ENCODE measurements around the gene SIDT2.
A peak's percentile ranks its signal among the peaks of the same experiment; 100 is the strongest.

SIDT2 gene

DNA sequence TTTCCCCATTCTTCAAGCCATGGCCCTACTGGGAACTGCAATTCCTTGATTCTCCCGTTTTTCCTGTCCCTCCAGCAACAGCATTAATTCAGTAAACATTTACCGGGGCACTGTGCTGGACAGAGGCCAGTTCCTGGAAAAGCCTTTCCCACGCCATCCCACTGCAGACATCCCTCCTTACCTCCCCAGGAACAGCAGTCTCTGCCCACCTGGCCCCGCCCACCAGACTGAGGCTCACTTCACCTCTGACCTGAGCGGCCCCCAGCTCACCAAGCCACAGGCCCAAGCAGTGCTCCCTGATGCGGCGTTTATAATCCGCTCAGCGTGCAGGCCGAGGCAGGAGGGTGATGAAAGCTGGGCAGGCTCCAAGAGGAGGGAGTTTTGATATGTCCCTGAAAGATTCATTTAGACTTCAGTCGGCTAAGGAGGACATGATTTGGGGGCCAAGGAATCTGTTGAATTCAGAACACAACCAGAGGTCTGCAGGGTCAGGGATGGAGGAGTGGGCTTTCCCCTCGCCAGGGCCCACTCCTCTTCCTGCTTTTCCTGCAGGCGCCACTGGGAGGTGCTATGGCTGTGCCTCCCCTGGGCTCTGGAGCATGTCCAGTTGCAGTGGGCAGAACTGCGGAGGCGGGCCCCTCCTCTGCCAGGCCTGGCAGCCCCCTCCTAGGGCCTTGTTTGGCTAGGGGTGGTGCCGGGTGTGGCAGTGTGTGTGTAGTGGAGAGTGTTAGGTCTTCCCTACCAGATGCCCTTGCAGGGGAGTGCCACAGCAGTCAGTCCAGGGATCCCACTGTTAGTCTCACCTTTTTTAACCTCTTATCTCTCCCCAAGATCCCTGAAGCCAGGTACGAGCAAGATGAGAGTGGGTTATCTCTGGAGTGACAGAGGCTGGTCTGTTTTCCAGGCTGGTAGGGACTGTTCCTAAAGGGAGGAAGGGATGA, 19.2 kb downstream of the SIDT2 start:
- Mint-ChIP-seq H3K36me3 (ENCODE audit: insufficient read depth) (peaks cover 28% of the 10 kb centered on the region), H3K27ac (peak overlapping the region; percentile 44 to 77), H3K9me3 (no peaks in the 10 kb centered on the region), H3K4me1 (ENCODE audit: low read depth in 2 of 2) (peaks cover 4% of the 10 kb centered on the region in 2 donors), H3K4me3 (no peak overlapping the region), H3K27me3 (no peaks in the 10 kb centered on the region)
- DNase-seq = no peak
- ATAC-seq (replicated peaks) = no peak

DNA sequence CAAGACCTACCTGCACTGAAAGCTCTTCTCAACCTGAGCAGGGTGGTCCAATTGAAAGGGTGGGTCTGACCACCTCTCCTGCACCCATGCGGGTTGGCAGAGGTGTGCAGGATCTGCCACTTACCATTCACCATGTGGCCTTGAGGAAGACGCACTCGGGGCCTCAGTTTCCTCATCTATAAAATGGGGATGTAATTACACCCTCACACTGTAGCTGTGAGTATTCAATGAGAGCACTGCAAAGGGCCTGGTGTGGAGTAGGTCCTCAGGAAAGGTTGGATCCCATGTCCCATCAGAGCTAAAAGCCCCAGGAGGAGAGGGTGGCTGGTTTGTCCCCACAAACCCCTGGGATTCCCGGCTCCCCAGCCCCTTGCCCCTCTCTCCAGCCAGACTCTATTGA, 20.1 kb downstream of the SIDT2 start:
- Mint-ChIP-seq H3K27ac (peak overlapping the region in 1 of 2 donors; percentile 77), H3K36me3 (ENCODE audit: insufficient read depth) (peaks cover 36% of the 10 kb centered on the region)
- no peak for DNase-seq

DNA sequence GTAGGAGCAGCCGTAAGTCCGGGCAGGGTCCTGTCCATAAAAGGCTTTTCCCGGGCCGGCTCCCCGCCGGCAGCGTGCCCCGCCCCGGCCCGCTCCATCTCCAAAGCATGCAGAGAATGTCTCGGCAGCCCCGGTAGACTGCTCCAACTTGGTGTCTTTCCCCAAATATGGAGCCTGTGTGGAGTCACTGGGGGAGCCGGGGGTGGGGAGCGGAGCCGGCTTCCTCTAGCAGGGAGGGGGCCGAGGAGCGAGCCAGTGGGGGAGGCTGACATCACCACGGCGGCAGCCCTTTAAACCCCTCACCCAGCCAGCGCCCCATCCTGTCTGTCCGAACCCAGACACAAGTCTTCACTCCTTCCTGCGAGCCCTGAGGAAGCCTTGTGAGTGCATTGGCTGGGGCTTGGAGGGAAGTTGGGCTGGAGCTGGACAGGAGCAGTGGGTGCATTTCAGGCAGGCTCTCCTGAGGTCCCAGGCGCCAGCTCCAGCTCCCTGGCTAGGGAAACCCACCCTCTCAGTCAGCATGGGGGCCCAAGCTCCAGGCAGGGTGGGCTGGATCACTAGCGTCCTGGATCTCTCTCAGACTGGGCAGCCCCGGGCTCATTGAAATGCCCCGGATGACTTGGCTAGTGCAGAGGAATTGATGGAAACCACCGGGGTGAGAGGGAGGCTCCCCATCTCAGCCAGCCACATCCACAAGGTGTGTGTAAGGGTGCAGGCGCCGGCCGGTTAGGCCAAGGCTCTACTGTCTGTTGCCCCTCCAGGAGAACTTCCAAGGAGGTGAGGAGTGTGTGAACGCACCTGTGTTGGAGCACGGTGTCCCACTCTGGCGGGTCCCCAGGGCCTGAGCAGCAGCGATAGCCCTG, 20.7 kb downstream of the SIDT2 start, which contains the start of gene TAGLN:
TAGLN (plus strand) TSS at position 318 of the 863 bp plus-strand sequence. CDS start 3,644 bp downstream, outside the sequence.
- H3K36me3 Mint-ChIP-seq (ENCODE audit: insufficient read depth) = peaks cover 40% of the 10 kb centered on the region
- peak within 1 kb of the TSS in 1 of 2 donors; percentile 77 for H3K27ac Mint-ChIP-seq
- no peaks in the 10 kb centered on the region for H3K9me3 Mint-ChIP-seq
- ATAC-seq (replicated peaks) = no peak
- H3K4me1 Mint-ChIP-seq (ENCODE audit: low read depth in 2 of 2) = peaks cover 8 to 10% of the 10 kb centered on the region in 2 donors
- DNase-seq = no peak
- no peak within 1 kb of the TSS for H3K4me3 Mint-ChIP-seq
- H3K27me3 Mint-ChIP-seq = no peaks in the 10 kb centered on the region

More for the DNA sequence above, 20.1 kb downstream of the SIDT2 start:
- Mint-ChIP-seq H3K27me3 (no peaks in the 10 kb centered on the region), H3K4me1 (ENCODE audit: low read depth in 2 of 2) (peaks cover 6 to 7% of the 10 kb centered on the region in 2 donors), H3K4me3 (no peak overlapping the region), H3K9me3 (no peaks in the 10 kb centered on the region)
- ATAC-seq (replicated peaks) = no peak

DNA sequence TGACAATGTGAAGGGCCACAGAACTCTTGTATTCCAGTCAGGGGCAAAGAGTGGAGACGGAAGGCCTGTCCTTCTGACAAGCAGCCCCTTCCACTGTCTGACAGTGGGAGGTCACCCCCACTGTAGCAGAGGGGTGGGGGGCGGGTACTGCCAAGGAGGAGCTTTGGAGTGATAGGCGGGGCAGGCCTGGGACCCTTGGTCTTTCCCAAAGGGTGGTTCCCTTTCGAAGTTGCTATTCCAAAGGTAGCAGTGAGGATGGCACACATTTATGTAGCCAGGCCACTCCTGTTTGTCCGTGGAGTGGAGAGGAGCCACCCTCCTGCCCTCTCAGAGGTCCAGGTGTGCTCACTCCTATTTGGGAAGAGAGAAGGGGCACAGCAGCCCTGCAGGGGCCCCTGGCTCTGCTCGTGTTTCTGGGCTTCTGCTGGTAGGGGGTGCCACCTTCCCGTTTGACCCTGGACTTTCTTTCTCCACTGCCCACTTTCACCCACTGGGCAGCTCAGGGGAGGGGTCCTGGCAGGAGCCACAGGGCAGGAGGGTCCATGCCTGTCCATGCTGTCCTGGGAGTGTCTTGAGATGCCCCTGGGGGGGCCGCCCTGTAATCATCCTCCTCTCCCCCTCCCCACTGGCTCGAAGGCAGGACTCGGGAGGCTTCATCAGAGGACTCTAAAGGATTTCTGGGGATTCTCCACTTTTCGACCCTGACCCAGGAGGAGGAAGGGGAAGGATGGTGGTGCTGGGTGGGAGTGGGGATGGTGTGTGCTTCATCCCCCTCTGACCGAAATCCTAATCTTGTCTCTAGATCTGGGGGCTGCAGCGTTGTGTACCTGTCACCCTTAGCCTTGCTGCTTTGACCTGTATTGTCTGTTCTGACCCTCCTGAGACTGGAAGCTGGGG, 21.6 kb downstream of the SIDT2 start:
- Mint-ChIP-seq H3K4me3 (no peak overlapping the region), H3K9me3 (no peaks in the 10 kb centered on the region), H3K27me3 (no peaks in the 10 kb centered on the region), H3K27ac (peak overlapping the region in 1 of 2 donors; percentile 77), H3K36me3 (ENCODE audit: insufficient read depth) (peaks cover 48% of the 10 kb centered on the region), H3K4me1 (ENCODE audit: low read depth in 2 of 2) (peaks cover 10 to 12% of the 10 kb centered on the region in 2 donors)
- ATAC-seq (replicated peaks) (no peak), DNase-seq (no peak)

DNA sequence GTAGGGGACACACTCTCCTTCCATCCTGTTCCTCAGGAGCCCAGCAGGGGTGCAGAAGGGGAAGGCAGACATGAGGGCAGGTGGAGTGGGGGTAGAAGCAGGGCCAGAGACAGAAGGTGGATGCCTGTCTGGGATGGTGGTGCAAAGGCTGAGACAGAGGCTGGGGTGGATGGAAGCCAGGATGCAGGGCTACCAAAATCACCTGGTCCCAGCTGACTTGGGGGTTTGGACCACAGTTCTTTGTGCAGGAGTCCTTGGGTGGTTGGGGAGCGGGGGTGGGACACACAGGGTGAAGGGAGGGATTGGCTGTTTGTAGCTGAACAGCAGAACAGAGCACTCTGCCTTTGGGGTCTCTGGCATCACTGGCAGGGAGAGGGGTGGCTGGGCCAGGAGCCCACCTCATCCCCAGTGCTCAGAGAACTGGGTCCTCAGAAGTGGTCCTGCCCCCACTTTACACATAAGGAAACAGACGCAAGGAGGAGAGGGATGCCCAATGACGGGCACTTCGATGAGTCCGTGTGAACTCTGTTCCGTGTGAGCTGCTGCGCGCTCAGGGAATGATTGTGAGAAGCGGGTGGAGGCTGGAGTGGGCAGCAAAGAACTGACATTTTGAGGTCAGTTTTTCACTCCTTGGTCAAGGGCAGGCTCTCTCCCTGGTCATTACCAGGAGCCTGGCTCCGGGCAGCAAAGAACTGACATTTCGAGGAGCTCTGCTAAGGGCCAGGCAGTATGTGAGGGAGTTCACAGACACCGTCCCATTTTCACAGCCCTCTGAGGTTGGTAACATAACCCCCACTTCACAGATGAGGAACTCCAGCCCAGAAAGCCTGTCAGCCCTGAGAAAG, 22.5 kb downstream of the SIDT2 start:
- H3K36me3 Mint-ChIP-seq (ENCODE audit: insufficient read depth) = peaks cover 52% of the 10 kb centered on the region
- no peaks in the 10 kb centered on the region for H3K9me3 Mint-ChIP-seq
- H3K27ac Mint-ChIP-seq = peak overlapping the region in 1 of 2 donors; percentile 84
- DNase-seq (no peak), ATAC-seq (replicated peaks) (no peak)
- H3K27me3 Mint-ChIP-seq = no peaks in the 10 kb centered on the region
- peaks cover 10 to 17% of the 10 kb centered on the region in 2 donors for H3K4me1 Mint-ChIP-seq (ENCODE audit: low read depth in 2 of 2)
- H3K4me3 Mint-ChIP-seq = no peak overlapping the region

DNA sequence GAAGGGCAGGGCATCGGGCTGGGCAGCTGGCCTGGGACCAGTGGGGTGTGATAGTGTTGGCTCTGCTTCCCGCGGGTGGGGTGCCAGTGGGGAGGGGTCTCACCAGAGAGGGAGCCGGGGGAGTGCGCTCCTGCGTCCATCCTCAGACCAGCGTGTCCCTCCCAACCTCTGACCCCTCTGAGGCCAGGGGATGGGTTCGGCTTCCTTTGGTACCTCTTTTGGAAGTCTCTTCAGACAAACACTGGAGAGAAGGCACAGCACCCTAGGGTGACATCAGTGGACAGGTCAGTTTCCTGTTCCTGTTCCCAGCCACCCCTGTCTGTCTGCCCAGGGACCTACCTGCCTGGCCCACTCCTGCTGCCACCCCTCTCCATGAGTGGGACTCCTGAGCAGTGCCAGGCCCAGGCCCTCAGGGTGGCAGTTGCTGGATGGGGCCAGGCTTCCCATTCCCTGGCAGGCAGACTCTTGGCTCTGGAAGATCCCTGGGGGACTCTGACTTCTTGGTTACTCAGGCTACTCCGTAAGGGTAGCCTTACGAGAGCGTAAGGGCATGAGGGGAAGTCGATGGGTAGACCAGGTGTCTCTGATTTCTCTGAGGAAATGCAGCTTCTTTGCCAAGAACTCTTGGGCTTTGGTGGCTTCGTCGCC, 23.2 kb downstream of the SIDT2 start:
- Mint-ChIP-seq H3K27me3 (no peaks in the 10 kb centered on the region), H3K4me1 (ENCODE audit: low read depth in 2 of 2) (peaks cover 10 to 17% of the 10 kb centered on the region in 2 donors)
- no peak for DNase-seq

DNA sequence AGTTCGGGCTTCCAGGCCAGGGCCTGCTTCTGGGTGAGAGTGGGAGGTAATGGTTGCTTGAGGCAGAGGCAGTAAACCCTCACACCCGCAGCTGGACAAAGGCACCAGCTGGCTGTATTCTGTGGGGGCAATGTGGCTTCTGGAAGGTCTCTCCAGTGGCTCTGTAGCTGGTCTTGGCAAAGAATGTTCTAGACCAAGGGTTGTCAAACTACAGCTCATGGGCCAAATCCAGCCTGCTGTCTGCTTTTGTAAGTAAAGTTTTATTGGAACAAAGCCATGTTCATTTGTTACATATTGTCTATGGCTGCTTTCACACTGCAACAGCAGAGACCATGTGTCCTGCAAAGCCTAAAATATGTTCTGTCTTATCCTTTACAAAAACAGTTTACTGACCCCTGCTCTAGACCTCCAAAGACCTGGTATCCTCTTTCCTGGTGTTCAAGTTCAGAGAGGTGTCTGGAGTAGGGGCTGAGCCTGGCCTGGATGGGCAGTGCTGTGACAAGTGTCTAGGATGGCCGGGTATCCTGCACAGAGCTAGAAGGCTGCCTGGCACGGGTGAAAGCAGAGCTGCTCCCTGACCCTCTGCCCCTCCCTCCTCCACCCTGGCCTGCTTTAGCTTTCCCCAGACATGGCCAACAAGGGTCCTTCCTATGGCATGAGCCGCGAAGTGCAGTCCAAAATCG, 24.0 kb downstream of the SIDT2 start:
- no peaks in the 10 kb centered on the region for H3K9me3 Mint-ChIP-seq
- H3K27me3 Mint-ChIP-seq = no peaks in the 10 kb centered on the region
- peaks cover 49% of the 10 kb centered on the region for H3K36me3 Mint-ChIP-seq (ENCODE audit: insufficient read depth)
- peak overlapping the region in 1 of 2 donors; percentile 84 for H3K27ac Mint-ChIP-seq
- H3K4me1 Mint-ChIP-seq (ENCODE audit: low read depth in 2 of 2) = peaks cover 8 to 17% of the 10 kb centered on the region in 2 donors
- ATAC-seq (replicated peaks) (no peak), DNase-seq (no peak)
- no peak overlapping the region for H3K4me3 Mint-ChIP-seq

More for the DNA sequence above, 23.2 kb downstream of the SIDT2 start:
- peaks cover 49% of the 10 kb centered on the region for H3K36me3 Mint-ChIP-seq (ENCODE audit: insufficient read depth)
- ATAC-seq (replicated peaks) = no peak
- no peak overlapping the region for H3K4me3 Mint-ChIP-seq
- no peaks in the 10 kb centered on the region for H3K9me3 Mint-ChIP-seq
- H3K27ac Mint-ChIP-seq = peak overlapping the region in 1 of 2 donors; percentile 84

DNA sequence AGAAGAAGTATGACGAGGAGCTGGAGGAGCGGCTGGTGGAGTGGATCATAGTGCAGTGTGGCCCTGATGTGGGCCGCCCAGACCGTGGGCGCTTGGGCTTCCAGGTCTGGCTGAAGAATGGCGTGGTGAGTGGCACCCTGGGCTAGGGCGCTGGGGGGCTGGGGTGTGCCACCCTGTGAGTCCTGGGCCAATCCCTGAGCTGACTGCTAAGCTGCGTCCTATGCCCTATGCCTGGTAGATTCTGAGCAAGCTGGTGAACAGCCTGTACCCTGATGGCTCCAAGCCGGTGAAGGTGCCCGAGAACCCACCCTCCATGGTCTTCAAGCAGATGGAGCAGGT, 24.5 kb downstream of the SIDT2 start:
- ATAC-seq (replicated peaks) = no peak
- no peak for DNase-seq
- no peaks in the 10 kb centered on the region for H3K9me3 Mint-ChIP-seq
- no peaks in the 10 kb centered on the region for H3K27me3 Mint-ChIP-seq
- H3K36me3 Mint-ChIP-seq (ENCODE audit: insufficient read depth) = peaks cover 47% of the 10 kb centered on the region
- H3K4me1 Mint-ChIP-seq (ENCODE audit: low read depth in 2 of 2) = peaks cover 6 to 17% of the 10 kb centered on the region in 2 donors
- H3K4me3 Mint-ChIP-seq = no peak overlapping the region
- H3K27ac Mint-ChIP-seq = peak overlapping the region; percentile 79 to 84

DNA sequence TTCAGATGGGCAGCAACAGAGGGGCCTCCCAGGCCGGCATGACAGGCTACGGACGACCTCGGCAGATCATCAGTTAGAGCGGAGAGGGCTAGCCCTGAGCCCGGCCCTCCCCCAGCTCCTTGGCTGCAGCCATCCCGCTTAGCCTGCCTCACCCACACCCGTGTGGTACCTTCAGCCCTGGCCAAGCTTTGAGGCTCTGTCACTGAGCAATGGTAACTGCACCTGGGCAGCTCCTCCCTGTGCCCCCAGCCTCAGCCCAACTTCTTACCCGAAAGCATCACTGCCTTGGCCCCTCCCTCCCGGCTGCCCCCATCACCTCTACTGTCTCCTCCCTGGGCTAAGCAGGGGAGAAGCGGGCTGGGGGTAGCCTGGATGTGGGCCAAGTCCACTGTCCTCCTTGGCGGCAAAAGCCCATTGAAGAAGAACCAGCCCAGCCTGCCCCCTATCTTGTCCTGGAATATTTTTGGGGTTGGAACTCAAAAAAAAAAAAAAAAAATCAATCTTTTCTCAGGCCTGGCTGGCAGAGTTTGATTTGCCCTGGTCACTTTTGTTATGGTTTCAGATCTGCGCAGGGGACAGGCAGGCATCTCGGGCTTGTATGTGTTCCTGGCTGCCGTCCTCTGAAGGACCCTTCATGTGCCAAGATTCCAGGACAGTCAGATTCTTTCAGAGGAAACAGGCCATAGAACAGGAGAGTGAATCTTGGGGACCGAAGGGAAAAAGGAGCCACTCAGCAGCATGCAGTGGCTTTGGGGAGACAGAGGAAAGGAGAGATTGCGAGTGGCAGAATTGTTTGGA, 25.9 kb downstream of the SIDT2 start:
- Mint-ChIP-seq H3K27ac (peak overlapping the region; percentile 1 to 84), H3K9me3 (no peaks in the 10 kb centered on the region), H3K36me3 (ENCODE audit: insufficient read depth) (peaks cover 44% of the 10 kb centered on the region), H3K4me1 (ENCODE audit: low read depth in 2 of 2) (peaks cover 6 to 17% of the 10 kb centered on the region in 2 donors), H3K27me3 (no peaks in the 10 kb centered on the region), H3K4me3 (no peak overlapping the region)
- ATAC-seq (replicated peaks) (no peak), DNase-seq (no peak)

DNA sequence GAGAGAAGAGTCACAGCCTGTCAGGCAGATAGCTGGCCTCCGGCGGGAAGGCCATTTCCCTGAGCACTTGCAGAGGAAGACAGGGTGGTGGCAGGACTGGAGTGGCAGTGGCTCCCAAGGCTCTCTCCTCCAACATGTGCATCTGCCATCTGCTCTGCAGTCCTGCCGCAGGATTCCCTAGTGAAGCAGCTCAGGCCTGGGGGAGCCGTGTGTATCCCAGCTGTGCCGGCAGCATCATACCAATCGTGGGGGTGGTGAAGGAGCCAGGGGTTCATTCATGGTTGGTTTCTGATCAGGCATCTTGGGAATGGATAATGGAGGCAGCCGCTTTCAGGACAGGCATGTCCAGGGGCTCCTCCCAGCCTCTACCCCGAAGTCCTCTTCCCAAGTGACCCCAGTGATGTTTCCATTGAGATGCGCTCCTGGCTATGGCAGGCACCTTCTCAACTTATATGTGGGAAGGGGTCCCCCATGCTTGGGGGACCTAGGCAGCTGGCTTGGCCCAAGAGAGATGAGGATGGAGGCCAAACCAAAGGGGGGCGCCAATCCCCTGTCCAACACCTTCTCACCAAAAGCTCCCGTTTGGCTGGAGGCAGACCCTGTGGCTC, 26.8 kb downstream of the SIDT2 start:
- Mint-ChIP-seq H3K27me3 (no peaks in the 10 kb centered on the region), H3K4me3 (no peak overlapping the region), H3K27ac (peak overlapping the region in 1 of 2 donors; percentile 73), H3K4me1 (ENCODE audit: low read depth in 2 of 2) (peaks cover 6 to 17% of the 10 kb centered on the region in 2 donors), H3K36me3 (ENCODE audit: insufficient read depth) (peaks cover 47% of the 10 kb centered on the region), H3K9me3 (no peaks in the 10 kb centered on the region)
- ATAC-seq (replicated peaks) = no peak
- DNase-seq = no peak
